Memory B cell (primary cell): Measurements from ENCODE around the gene ICAM1.
A peak's percentile ranks its signal among the peaks of the same experiment; 100 is the strongest.

Source experiments
- ATAC-seq: fragments of 150-1000 bp; cut with Tn5 transposase; 2 replicates; pipeline ENCODE4 v1.10.0; 2021; ENCODE audit warnings: low read depth, mild to moderate bottlenecking, moderate library complexity
- DNase-seq, 2 donors: peaks; one replicate each; pipeline ENCODE4 v3.0.0; 2022; ENCODE audit warnings: low spot score in 2 of 2
- H3K27ac Mint-ChIP-seq: one replicate; pipeline ENCODE4 v1.8.0; 2022; ENCODE audit warnings: mild to moderate bottlenecking, moderate library complexity, mixed read lengths
- H3K27me3 Mint-ChIP-seq: one replicate; pipeline ENCODE4 v1.8.0; 2022; ENCODE audit warnings: mixed read lengths
- H3K36me3 Mint-ChIP-seq: one replicate; pipeline ENCODE4 v1.8.0; 2022; ENCODE audit warnings: mild to moderate bottlenecking, mixed read lengths
- H3K4me1 Mint-ChIP-seq: one replicate; pipeline ENCODE4 v1.8.0; 2022; ENCODE audit warnings: mixed read lengths
- H3K4me3 Mint-ChIP-seq: one replicate; pipeline ENCODE4 v1.8.0; 2022; ENCODE audit warnings: mild to moderate bottlenecking, moderate library complexity, mixed read lengths
- H3K9me3 Mint-ChIP-seq: one replicate; pipeline ENCODE4 v1.8.0; 2022; ENCODE audit warnings: mixed read lengths

Gene ICAM1

GRCh38 chr19:10327793-10328192 lies 56.9 kb downstream of the ICAM1 start:
- Mint-ChIP-seq H3K36me3 (peaks cover 5% of the 10 kb centered on the region), H3K4me3 (no peak overlapping the region), H3K9me3 (no peaks in the 10 kb centered on the region), H3K27ac (no peak overlapping the region), H3K27me3 (no peaks in the 10 kb centered on the region), H3K4me1 (peaks cover 2% of the 10 kb centered on the region)
- ATAC-seq: no peak
- no peak for DNase-seq

- peaks cover 5% of the 10 kb centered on the region for H3K36me3 Mint-ChIP-seq
- no peak overlapping the region for H3K4me3 Mint-ChIP-seq
- DNase-seq: no peak
- ATAC-seq: no peak
- H3K27ac Mint-ChIP-seq: no peak overlapping the region
- H3K27me3 Mint-ChIP-seq: no peaks in the 10 kb centered on the region
- peaks cover 7% of the 10 kb centered on the region for H3K4me1 Mint-ChIP-seq
- H3K9me3 Mint-ChIP-seq: no peaks in the 10 kb centered on the region
Measured at GRCh38 chr19:10328558-10329429, 57.9 kb downstream of the ICAM1 start.

- Mint-ChIP-seq H3K27me3 (no peaks in the 10 kb centered on the region), H3K4me1 (peaks cover 7% of the 10 kb centered on the region), H3K27ac (no peak overlapping the region), H3K9me3 (no peaks in the 10 kb centered on the region), H3K4me3 (no peak overlapping the region), H3K36me3 (peaks cover 5% of the 10 kb centered on the region)
- DNase-seq (no peak), ATAC-seq (no peak)
Measured at GRCh38 chr19:10329555-10329954, 58.6 kb downstream of the ICAM1 start.

- no peaks in the 10 kb centered on the region for H3K9me3 Mint-ChIP-seq
- H3K36me3 Mint-ChIP-seq: peaks cover 7% of the 10 kb centered on the region
- H3K27me3 Mint-ChIP-seq: no peaks in the 10 kb centered on the region
- peaks cover 10% of the 10 kb centered on the region for H3K4me1 Mint-ChIP-seq
- peak overlapping the region; percentile 94 for H3K27ac Mint-ChIP-seq
- H3K4me3 Mint-ChIP-seq: peak overlapping the region; percentile 87
- DNase-seq: no peak
- peak; percentile 0 for ATAC-seq
Measured at GRCh38 chr19:10332158-10332964, 61.4 kb downstream of the ICAM1 start.

GRCh38 chr19:10332965-10333757 lies 62.2 kb downstream of the ICAM1 start, which contains the start of gene RAVER1:
TSS of gene RAVER1 (minus strand) at chr19:10333529. CDS start at chr19:10333507, 22 bp downstream.
- Mint-ChIP-seq H3K4me3 (peak within 1 kb of the TSS; percentile 87), H3K9me3 (no peaks in the 10 kb centered on the region), H3K4me1 (peaks cover 10% of the 10 kb centered on the region), H3K27me3 (no peaks in the 10 kb centered on the region), H3K36me3 (peaks cover 5% of the 10 kb centered on the region), H3K27ac (peak within 1 kb of the TSS; percentile 94)
- ATAC-seq (peak; percentile 91), DNase-seq (peak; percentile 92 to 96)

- peaks cover 5% of the 10 kb centered on the region for H3K36me3 Mint-ChIP-seq
- H3K4me3 Mint-ChIP-seq: peak overlapping the region; percentile 87
- peak overlapping the region; percentile 94 for H3K27ac Mint-ChIP-seq
- DNase-seq (no peak), ATAC-seq (no peak)
- H3K9me3 Mint-ChIP-seq: no peaks in the 10 kb centered on the region
- H3K4me1 Mint-ChIP-seq: peaks cover 17% of the 10 kb centered on the region
- no peaks in the 10 kb centered on the region for H3K27me3 Mint-ChIP-seq
Measured at GRCh38 chr19:10333758-10334587, 63.1 kb downstream of the ICAM1 start.

GRCh38 chr19:10334588-10335351 lies 63.9 kb downstream of the ICAM1 start:
- DNase-seq (no peak), ATAC-seq (no peak)
- peaks cover 19% of the 10 kb centered on the region for H3K4me1 Mint-ChIP-seq
- no peaks in the 10 kb centered on the region for H3K27me3 Mint-ChIP-seq
- peaks cover 2% of the 10 kb centered on the region for H3K36me3 Mint-ChIP-seq
- peak overlapping the region; percentile 94 for H3K27ac Mint-ChIP-seq
- peak overlapping the region; percentile 32 for H3K4me3 Mint-ChIP-seq
- no peaks in the 10 kb centered on the region for H3K9me3 Mint-ChIP-seq

- Mint-ChIP-seq H3K27me3 (no peaks in the 10 kb centered on the region), H3K36me3 (peaks cover 2% of the 10 kb centered on the region), H3K4me3 (peak overlapping the region; percentile 58), H3K27ac (no peak overlapping the region), H3K9me3 (no peaks in the 10 kb centered on the region), H3K4me1 (peaks cover 19% of the 10 kb centered on the region)
- ATAC-seq (no peak), DNase-seq (no peak)
Measured at GRCh38 chr19:10335352-10335985, 64.5 kb downstream of the ICAM1 start.
